Activated CD4-positive, alpha-beta T cell treated with anti-CD3 and anti-CD28 coated beads for 4 hours (primary cell): Measurements from ENCODE around the gene LYRM1.
A peak's percentile ranks its signal among the peaks of the same experiment; 100 is the strongest.

Experiments
- DNase-seq, 2 donors: peaks; one replicate each; pipeline ENCODE4 v3.0.0-alpha.2; 2020

The LYRM1 gene

GRCh38 chr16:20873331-20873730 is 27.2 kb upstream of the LYRM1 start:
- DNase-seq = no peak

GRCh38 chr16:20874088-20874581 is 26.4 kb upstream of the LYRM1 start:
- DNase-seq = no peak

- no peak for DNase-seq
Observed at GRCh38 chr16:20875355-20875650, 25.3 kb upstream of the LYRM1 start.

GRCh38 chr16:20878682-20879147 is 21.9 kb upstream of the LYRM1 start:
- DNase-seq = no peak

GRCh38 chr16:20879175-20880040 is 21.2 kb upstream of the LYRM1 start:
- DNase-seq = no peak

GRCh38 chr16:20880867-20881502 is 19.6 kb upstream of the LYRM1 start:
- DNase-seq = no peak

- no peak for DNase-seq
Observed at GRCh38 chr16:20881503-20881878, 19.1 kb upstream of the LYRM1 start.

GRCh38 chr16:20883554-20884239 is 16.9 kb upstream of the LYRM1 start:
- DNase-seq = no peak

GRCh38 chr16:20884240-20884556 is 16.4 kb upstream of the LYRM1 start:
- no peak for DNase-seq

- DNase-seq = no peak
Observed at GRCh38 chr16:20886320-20886719, 14.3 kb upstream of the LYRM1 start.

- no peak for DNase-seq
Observed at GRCh38 chr16:20887207-20887606, 13.4 kb upstream of the LYRM1 start.

- no peak for DNase-seq
Observed at GRCh38 chr16:20889625-20890275, 10.8 kb upstream of the LYRM1 start.

- DNase-seq = no peak
Observed at GRCh38 chr16:20894388-20894787, 6.2 kb upstream of the LYRM1 start.

- no peak for DNase-seq
Observed at GRCh38 chr16:20897253-20897897, 3.2 kb upstream of the LYRM1 start.

- no peak for DNase-seq
Observed at GRCh38 chr16:20897922-20898321, 2.6 kb upstream of the LYRM1 start.

GRCh38 chr16:20899071-20899470 is 1.5 kb upstream of the LYRM1 start:
- DNase-seq = no peak

- DNase-seq = no peak
Observed at GRCh38 chr16:20899477-20900298, 883 bp upstream of the LYRM1 start.

GRCh38 chr16:20901068-20901435 is 481 bp downstream of the LYRM1 start:
- no peak for DNase-seq

GRCh38 chr16:20901436-20902112 is 1.0 kb downstream of the LYRM1 start:
- DNase-seq = peak; percentile 7 to 12

- DNase-seq = no peak
Observed at GRCh38 chr16:20902426-20902825, 1.9 kb downstream of the LYRM1 start.

GRCh38 chr16:20903116-20903898 is 2.7 kb downstream of the LYRM1 start:
- no peak for DNase-seq
